Stimulated activated CD4-positive, alpha-beta T cell treated with anti-CD3 and anti-CD28 coated beads, Interleukin-15, amount 100 ng/mL, for 48 hours (primary cell): ENCODE measurements around the gene BARX2.

Experiments
- DNase-seq, 2 donors: peaks; one replicate each; pipeline ENCODE4 v3.0.0-alpha.2; 2020; ENCODE audit warnings: low read depth in 2 of 2

The BARX2 gene

GRCh38 chr11:129436573-129436972 lies 60.9 kb downstream of the BARX2 start:
- DNase-seq = no peak

GRCh38 chr11:129440028-129440713 lies 64.5 kb downstream of the BARX2 start:
- DNase-seq = peak in 1 of 2 donors; percentile 7

GRCh38 chr11:129442171-129442570 lies 66.5 kb downstream of the BARX2 start:
- no peak for DNase-seq

GRCh38 chr11:129443276-129443675 lies 67.6 kb downstream of the BARX2 start:
- DNase-seq = no peak

GRCh38 chr11:129444274-129444673 lies 68.6 kb downstream of the BARX2 start:
- no peak for DNase-seq

- no peak for DNase-seq
These were observed 69.6 kb downstream of the BARX2 start for GRCh38 chr11:129445226-129445625.

GRCh38 chr11:129446572-129446971 lies 70.9 kb downstream of the BARX2 start:
- no peak for DNase-seq

GRCh38 chr11:129447654-129448239 lies 72.1 kb downstream of the BARX2 start:
- no peak for DNase-seq

- DNase-seq = no peak
These were observed 75.9 kb downstream of the BARX2 start for GRCh38 chr11:129451524-129451923.

- DNase-seq = no peak
These were observed 77.7 kb downstream of the BARX2 start for GRCh38 chr11:129453293-129453721.

- no peak for DNase-seq
These were observed 79.5 kb downstream of the BARX2 start for GRCh38 chr11:129455101-129455500.

GRCh38 chr11:129455756-129456655 lies 80.4 kb downstream of the BARX2 start:
- DNase-seq = no peak

- DNase-seq = no peak
These were observed 81.7 kb downstream of the BARX2 start for GRCh38 chr11:129457321-129457720.

- no peak for DNase-seq
These were observed 82.6 kb downstream of the BARX2 start for GRCh38 chr11:129458278-129458677.

GRCh38 chr11:129458756-129459535 lies 83.3 kb downstream of the BARX2 start:
- DNase-seq = no peak

- no peak for DNase-seq
These were observed 85.1 kb downstream of the BARX2 start for GRCh38 chr11:129460714-129461113.

GRCh38 chr11:129484068-129484467 lies 108.4 kb downstream of the BARX2 start:
- no peak for DNase-seq

GRCh38 chr11:129489249-129489648 lies 113.6 kb downstream of the BARX2 start:
- no peak for DNase-seq

- DNase-seq = no peak
These were observed 114.4 kb downstream of the BARX2 start for GRCh38 chr11:129490004-129490403.

GRCh38 chr11:129493746-129494145 lies 118.1 kb downstream of the BARX2 start:
- no peak for DNase-seq
